ENCODE measurements around the gene RAD51B. TPM values are rescaled to one million over a fixed set of nuclear protein-coding genes. Genes with fewer than 3 reads are reported as not detected.

The RAD51B gene
- total and polyA plus RNA-seq, 9 of the 15 experiments (the other 6 are each of a cell fraction or from before 2014, with no cell fraction given), result 8.5 to 17.3 (median 11.3) TPM

DNA sequence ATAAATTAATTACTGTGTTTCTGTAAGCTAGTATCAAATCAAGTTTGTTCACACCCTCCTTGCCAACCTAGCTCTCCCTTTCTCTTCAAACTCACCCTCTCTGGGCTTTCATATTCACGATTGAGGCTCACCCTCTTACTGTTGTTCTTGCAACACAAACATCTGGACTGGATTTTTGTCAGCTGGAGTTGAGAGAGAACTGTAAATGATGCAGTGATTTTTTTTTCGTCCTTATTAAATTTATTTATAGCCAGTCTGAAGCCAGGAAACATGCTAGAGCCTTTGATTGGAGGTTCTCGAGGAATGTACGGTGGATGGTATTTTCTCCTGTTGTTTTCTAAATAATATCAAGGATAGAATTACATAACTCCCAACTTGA lies 488.2 kb downstream of the RAD51B start:
- Histone ChIP-seq H3K4me3 (no peak overlapping the region), H3K4me1 (replicated peaks in 1 of 2; ENCODE audit: control insufficient read depth in 2 of 2, insufficient read depth in 2 of 2, low read length in 2 of 2) (no peaks in the 10 kb centered on the region), H3K4me2 (ENCODE audit: insufficient read depth, low read length) (no peak overlapping the region), H4K20me1 (replicated peaks; ENCODE audit: control insufficient read depth, insufficient read depth, low read length) (no peaks in the 10 kb centered on the region), H3K9me1 (ENCODE audit: control insufficient read depth, insufficient read depth, low read length) (no peaks in the 10 kb centered on the region), H3K9me3 (replicated peaks; ENCODE audit: control insufficient read depth, insufficient read depth, low read depth, low read length) (no peaks in the 10 kb centered on the region), H3K36me3 (ENCODE audit: control insufficient read depth, insufficient read depth, low read length) (no peaks in the 10 kb centered on the region), H3K27me3 (ENCODE audit: control insufficient read depth in 2 of 2, insufficient read depth in 2 of 2, low read length in 2 of 2) (no peaks in the 10 kb centered on the region), H3K9ac (ENCODE audit: insufficient read depth in 1 of 2, low read depth in 2 of 2, low read length in 2 of 2) (no peak overlapping the region), H2AFZ (ENCODE audit: low read depth, low read length) (no peak overlapping the region), H3K27ac (ENCODE audit: extremely low read depth, low read depth, low read length) (no peak overlapping the region), H3K79me2 (ENCODE audit: control insufficient read depth, insufficient read depth, low read length) (no peaks in the 10 kb centered on the region)
- intact Hi-C loops (cut with micrococcal nuclease), result no loop called here
- WGBS (ENCODE audit: insufficient coverage, low coverage, missing lambda C conversion rate), result 53% methylated on average over 4 of the region's 4 CpGs
- ATAC-seq, result no peak
- no peak for DNase-seq (ENCODE audit: extremely low read depth in 1 of 4, low spot score in 3 of 4)
- POLR2A ChIA-PET, result interaction anchor here (0.6 to 1.4 kb wide), 2 partner anchors 12 to 474 kb away, joined by 3 to 4 read pairs; no protein-coding TSS in a partner anchor
- no peak for TF ChIP-seq GTF2E2 (tag; IDR thresholded peaks at IDR 0.05)
- TF ChIP-seq ZNF507 (tag; conservative IDR thresholded peaks at IDR 0.05), result no peak
- TF ChIP-seq DNMT1 (IDR thresholded peaks at IDR 0.05), result no peak
- no peak for TF ChIP-seq CBFA2T2 (conservative IDR thresholded peaks at IDR 0.05)
- TF ChIP-seq ZBTB7A (IDR thresholded peaks at IDR 0.05; ENCODE audit: borderline replicate concordance, control insufficient read depth, low read depth, low read length), result no peak
- no peak for TF ChIP-seq ZFX (CRISPR knock-in tag; IDR thresholded peaks at IDR 0.05)
- no peak for TF ChIP-seq WHSC1 (IDR thresholded peaks at IDR 0.05; ENCODE audit: low read length)
- no peak for TF ChIP-seq MCM7 (IDR thresholded peaks at IDR 0.05)
- no peak for TF ChIP-seq BRCA1 (IDR thresholded peaks at IDR 0.05)
- TF ChIP-seq BRCA1 (CRISPR knock-in tag; IDR thresholded peaks at IDR 0.05), result no peak
- TF ChIP-seq SIN3A (IDR thresholded peaks at IDR 0.05; ENCODE audit: borderline replicate concordance in 2 of 2, control insufficient read depth in 1 of 2, low read depth in 2 of 2, low read length in 2 of 2), result no peak
- no peak for TF ChIP-seq ZNF175 (CRISPR knock-in tag; IDR thresholded peaks at IDR 0.05; ENCODE audit: low read depth)
- TF ChIP-seq PTTG1 (tag; IDR thresholded peaks at IDR 0.05; ENCODE audit: low read depth), result no peak
- no peak for TF ChIP-seq DACH1 (IDR thresholded peaks at IDR 0.05; ENCODE audit: partially characterized antibody)
- CTCF ChIA-PET (ENCODE audit: low intra/inter-chr PET ratio), result no interaction called here
- no peak for FAIRE-seq
- in situ Hi-C loops (cut with MboI), result no loop called here
- BruUV-seq (replicated peaks), result no TSS peak

Data from K562 (cell line).